OCI-LY1 (cell line): ENCODE data around the gene SYNE2.
"Not testable (repeated sequence)": the region's sequence is repeated elsewhere in the genome, so short reads cannot be mapped to it uniquely, and the experiment has no call there.

Experiments
- CTCF ChIP-seq: fragments of 200-600 bp; sonication (generic), shearing (Covaris generic); IDR thresholded peaks from 2 replicates; pipeline ENCODE4 v1.5.1; 2017; ENCODE audit warnings: mild to moderate bottlenecking, antibody characterized with exemption, low read length, moderate library complexity, mixed read lengths
- EZH2 ChIP-seq: fragments of 200-600 bp; sonication (generic), shearing (Covaris generic); IDR thresholded peaks from 2 replicates; pipeline ENCODE4 v1.8.0; 2017; ENCODE audit warnings: borderline replicate concordance, mixed run types, mild to moderate bottlenecking, antibody characterized with exemption, low read length, moderate library complexity, mixed read lengths

GRCh38 chr14:63869940-63870752 is 17.3 kb downstream of the SYNE2 start:
- not testable (repeated sequence) for TF ChIP-seq CTCF, EZH2
